8988T (cell line): Measurements from ENCODE around the gene SCUBE3.

Source experiments
- DNase-seq: peaks from one replicate; pipeline ENCODE4 v3.0.0; 2011

The SCUBE3 gene

GRCh38 chr6:35214869-35215664 lies 1.3 kb downstream of the SCUBE3 start:
- no peak for DNase-seq

GRCh38 chr6:35215665-35216411 lies 2.1 kb downstream of the SCUBE3 start:
- DNase-seq = no peak

- no peak for DNase-seq
Observed at GRCh38 chr6:35216412-35216732, 2.6 kb downstream of the SCUBE3 start.

- no peak for DNase-seq
Observed at GRCh38 chr6:35216851-35217811, 3.4 kb downstream of the SCUBE3 start.

GRCh38 chr6:35218021-35218420 lies 4.3 kb downstream of the SCUBE3 start:
- no peak for DNase-seq

- no peak for DNase-seq
Observed at GRCh38 chr6:35218456-35218855, 4.7 kb downstream of the SCUBE3 start.

- DNase-seq = no peak
Observed at GRCh38 chr6:35219683-35220326, 6.0 kb downstream of the SCUBE3 start.

- DNase-seq = no peak
Observed at GRCh38 chr6:35220711-35221110, 7.0 kb downstream of the SCUBE3 start.

- no peak for DNase-seq
Observed at GRCh38 chr6:35223396-35223795, 9.6 kb downstream of the SCUBE3 start.

- DNase-seq = no peak
Observed at GRCh38 chr6:35224720-35225119, 11.0 kb downstream of the SCUBE3 start.

- DNase-seq = no peak
Observed at GRCh38 chr6:35228481-35228880, 14.7 kb downstream of the SCUBE3 start.

- no peak for DNase-seq
Observed at GRCh38 chr6:35229304-35229703, 15.5 kb downstream of the SCUBE3 start.

- no peak for DNase-seq
Observed at GRCh38 chr6:35230498-35230897, 16.7 kb downstream of the SCUBE3 start.

- no peak for DNase-seq
Observed at GRCh38 chr6:35230950-35231349, 17.2 kb downstream of the SCUBE3 start.

GRCh38 chr6:35231563-35231962 lies 17.8 kb downstream of the SCUBE3 start:
- DNase-seq = no peak

- DNase-seq = no peak
Observed at GRCh38 chr6:35234901-35235300, 21.1 kb downstream of the SCUBE3 start.

- DNase-seq = no peak
Observed at GRCh38 chr6:35236223-35236622, 22.5 kb downstream of the SCUBE3 start.

GRCh38 chr6:35237476-35237875 lies 23.7 kb downstream of the SCUBE3 start:
- no peak for DNase-seq

- no peak for DNase-seq
Observed at GRCh38 chr6:35238843-35239289, 25.1 kb downstream of the SCUBE3 start.

- no peak for DNase-seq
Observed at GRCh38 chr6:35239581-35239980, 25.8 kb downstream of the SCUBE3 start.

- peak; percentile 87 for DNase-seq
Observed at GRCh38 chr6:35240838-35241801, 27.4 kb downstream of the SCUBE3 start.
